ENCODE results near the gene AP1AR.

DNA sequence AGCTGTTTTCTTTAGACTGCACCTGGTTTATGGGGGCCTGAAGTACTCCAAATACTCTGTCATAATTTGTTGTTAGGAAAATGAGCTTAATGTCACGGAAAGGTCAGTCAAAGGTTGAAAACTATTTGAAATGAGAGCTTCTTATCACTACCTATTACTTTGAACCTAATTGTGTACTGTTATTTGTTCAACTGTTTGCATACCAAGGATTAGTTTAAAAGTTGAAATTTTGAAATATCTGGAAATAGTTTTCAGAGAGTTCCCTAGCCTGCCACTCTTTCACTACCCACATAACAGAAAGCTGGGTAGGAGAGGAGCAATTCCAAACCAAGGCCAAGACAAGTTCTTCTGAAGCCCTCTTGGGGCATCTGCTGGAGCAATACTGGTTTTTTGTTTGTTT is 28.0 kb upstream of the AP1AR start:
- TF ChIP-seq, protein P1, sequence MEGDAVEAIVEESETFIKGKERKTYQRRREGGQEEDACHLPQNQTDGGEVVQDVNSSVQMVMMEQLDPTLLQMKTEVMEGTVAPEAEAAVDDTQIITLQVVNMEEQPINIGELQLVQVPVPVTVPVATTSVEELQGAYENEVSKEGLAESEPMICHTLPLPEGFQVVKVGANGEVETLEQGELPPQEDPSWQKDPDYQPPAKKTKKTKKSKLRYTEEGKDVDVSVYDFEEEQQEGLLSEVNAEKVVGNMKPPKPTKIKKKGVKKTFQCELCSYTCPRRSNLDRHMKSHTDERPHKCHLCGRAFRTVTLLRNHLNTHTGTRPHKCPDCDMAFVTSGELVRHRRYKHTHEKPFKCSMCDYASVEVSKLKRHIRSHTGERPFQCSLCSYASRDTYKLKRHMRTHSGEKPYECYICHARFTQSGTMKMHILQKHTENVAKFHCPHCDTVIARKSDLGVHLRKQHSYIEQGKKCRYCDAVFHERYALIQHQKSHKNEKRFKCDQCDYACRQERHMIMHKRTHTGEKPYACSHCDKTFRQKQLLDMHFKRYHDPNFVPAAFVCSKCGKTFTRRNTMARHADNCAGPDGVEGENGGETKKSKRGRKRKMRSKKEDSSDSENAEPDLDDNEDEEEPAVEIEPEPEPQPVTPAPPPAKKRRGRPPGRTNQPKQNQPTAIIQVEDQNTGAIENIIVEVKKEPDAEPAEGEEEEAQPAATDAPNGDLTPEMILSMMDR (IDR thresholded peaks at IDR 0.05; ENCODE audit: low read length) = no peak
- no peak for TF ChIP-seq EZH2 (IDR thresholded peaks at IDR 0.05; ENCODE audit: borderline replicate concordance, low read length)

Measured in OCI-LY1 (cell line).